A172 (cell line): Measurements from ENCODE around the gene APP. TPM values are rescaled to one million over a fixed set of nuclear protein-coding genes. Genes with fewer than 3 reads are reported as not detected.
"Not testable (repeated sequence)": the region's sequence is repeated elsewhere in the genome, so short reads cannot be mapped to it uniquely, and the experiment has no call there.

Experiments
- DNase-seq: peaks from one replicate; pipeline ENCODE4 v3.0.0-alpha.2; 2015; ENCODE audit warnings: low spot score
- total RNA-seq: library from RNA; depleted of rRNA; stranded (reverse); fragments of >200 nt; shearing (Covaris generic); gene quantifications from 2 replicates; pipeline ENCODE4 v1.2.3, GENCODE V29; 2014

The APP gene
- total RNA-seq, 1 experiment from 2014 or later, result 337 TPM

- no peak for DNase-seq
Observed at GRCh38 chr21:25944082-25944481, 226.5 kb downstream of the APP start.

DNA sequence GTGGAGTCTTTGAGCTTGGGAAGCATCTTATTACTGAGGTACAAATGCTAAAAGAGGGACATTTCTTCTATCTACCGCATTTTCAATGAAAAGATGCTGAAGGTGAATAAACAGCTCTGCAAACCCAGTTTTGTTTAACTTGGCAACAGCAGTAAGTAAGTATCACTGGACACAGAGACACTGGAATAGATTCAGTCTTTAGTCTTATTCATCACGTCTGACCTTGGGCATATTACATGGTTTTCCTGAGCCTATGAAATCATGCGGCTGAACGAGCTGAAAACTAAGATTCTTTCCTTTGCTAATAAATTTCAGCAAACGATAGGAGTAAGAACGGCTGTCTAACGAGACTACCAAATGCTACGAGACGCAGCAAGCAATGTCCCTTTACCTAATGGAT lies 228.4 kb downstream of the APP start:
- DNase-seq, result no peak

- DNase-seq, result no peak
Observed at GRCh38 chr21:25939396-25939761, 231.2 kb downstream of the APP start.

- no peak for DNase-seq
Observed at GRCh38 chr21:25938658-25939395, 231.7 kb downstream of the APP start.

GRCh38 chr21:25936776-25937175 lies 233.8 kb downstream of the APP start:
- peak; percentile 25 for DNase-seq

GRCh38 chr21:25934771-25935224 lies 235.8 kb downstream of the APP start:
- DNase-seq, result peak; percentile 97

DNA sequence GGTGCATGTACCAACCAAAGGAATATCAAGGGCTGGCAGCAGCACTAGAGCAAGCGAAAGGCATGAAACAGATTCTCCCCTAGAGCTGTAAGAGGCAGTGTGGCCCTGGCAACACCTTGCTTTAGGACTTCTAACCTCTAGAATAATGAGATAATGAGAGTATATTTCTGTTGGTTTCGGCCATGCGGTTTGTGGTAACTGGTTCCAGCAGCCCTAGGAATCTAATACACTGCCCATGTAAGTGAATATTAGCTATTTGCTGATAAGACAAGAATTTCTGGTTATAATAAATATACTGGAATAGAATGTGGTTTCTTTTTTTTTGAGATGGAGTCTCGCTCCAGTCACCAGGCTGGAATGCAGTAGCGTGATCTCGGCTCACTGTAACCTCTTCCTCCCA lies 236.4 kb downstream of the APP start:
- no peak for DNase-seq

DNA sequence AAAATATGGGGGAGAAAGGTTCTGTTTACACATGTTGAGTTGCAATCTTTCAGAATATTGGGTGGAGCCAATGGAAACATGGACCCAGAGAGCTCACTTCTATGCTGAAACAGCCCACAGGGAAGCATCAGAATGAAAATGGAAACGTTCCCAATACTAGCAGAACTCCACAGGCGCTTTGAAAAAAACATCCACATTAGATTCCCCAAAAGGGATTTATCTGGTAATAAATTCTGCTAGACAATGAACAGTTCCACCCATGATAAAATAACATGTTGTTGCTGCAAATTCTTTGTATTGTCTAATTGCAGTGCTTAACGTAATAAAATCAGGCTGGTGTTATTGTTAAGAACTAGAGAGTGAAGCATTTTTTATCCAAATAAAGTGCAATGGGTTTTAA lies 238.8 kb downstream of the APP start:
- no peak for DNase-seq

DNA sequence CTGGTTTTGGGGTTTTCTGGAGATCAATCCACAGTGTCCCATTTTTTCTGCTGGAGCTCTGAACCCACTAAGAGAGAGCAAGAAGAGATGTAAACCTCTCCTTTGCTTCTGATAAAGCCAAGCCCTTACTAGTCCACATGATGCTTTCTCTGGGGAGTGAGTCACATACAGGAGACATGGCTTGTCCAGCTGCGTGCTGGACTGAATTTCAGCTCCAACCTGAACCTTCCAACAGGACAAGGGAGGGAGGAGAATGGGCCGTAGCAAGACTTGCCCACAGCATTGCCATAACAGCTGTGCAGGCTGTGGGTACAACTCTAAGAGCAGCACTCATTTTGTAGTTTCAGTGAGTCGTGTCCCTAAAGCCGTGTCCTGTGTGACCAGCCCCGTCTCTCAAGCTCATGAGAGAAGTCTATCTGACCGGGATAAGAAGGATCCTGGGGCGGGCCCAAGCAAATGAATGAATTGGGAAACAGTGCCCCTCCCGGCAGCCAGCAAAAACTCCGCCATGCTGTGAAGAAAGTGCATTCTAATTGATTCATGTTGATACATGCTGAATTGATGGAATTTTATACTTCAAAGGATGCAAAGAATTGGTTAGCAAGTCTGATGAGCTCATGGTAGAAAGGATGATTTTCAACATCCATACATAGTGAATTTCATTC lies 240.6 kb downstream of the APP start:
- DNase-seq, result no peak

DNA sequence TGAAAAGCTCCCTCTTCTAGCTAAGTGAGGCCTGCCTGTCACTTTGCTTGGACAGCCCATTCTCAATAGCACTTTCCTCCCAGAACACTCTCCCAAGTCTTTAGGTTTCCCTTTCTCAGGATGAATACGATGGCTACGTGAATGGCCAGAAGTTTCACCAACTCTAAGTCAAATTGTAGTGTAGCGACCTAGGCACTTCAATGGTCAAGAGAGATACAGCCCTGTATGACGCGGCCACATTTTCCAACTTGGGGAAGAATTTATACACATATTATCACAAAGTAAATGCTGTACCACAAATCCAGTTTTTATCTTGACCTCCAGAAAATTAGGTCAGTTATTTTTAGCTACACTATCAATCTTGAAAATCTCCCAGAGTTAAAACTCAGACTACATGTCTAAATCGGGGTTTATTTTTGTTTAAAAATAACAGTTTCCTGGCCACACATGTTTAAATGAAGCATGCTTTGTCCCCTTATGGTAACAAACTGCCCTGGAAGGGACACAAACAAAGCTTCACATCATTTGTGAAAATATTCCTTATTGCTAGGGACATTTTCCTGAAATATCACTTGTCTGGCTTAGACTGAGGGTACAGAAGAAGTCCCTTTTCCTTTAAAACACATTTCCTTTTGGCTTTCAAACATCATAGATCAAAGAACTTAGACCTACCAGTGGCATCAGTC lies 243.2 kb downstream of the APP start:
- DNase-seq, result no peak

DNA sequence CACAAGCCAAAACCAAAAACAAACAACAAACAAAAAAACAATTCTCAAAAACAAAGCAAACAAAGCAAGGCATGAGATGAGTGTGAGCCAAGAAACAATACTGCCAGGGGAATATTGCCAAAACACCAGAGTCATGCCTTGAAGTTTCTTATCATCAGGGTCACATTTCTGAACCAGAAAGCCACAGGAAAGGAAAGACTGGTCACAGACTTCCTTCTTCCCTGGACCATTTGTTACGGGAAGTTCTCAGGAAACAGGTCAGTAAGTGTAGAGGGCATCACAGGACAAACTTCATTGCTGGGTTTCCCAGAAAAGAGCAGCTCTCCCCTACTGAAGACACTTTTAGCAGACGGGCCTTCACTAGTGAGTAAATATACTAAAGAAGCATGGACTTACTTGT lies 244.6 kb downstream of the APP start:
- peak; percentile 58 for DNase-seq

GRCh38 chr21:25925064-25925800 lies 245.3 kb downstream of the APP start:
- DNase-seq, result no peak

GRCh38 chr21:25918152-25918551 lies 252.4 kb downstream of the APP start:
- DNase-seq, result not testable (repeated sequence)

DNA sequence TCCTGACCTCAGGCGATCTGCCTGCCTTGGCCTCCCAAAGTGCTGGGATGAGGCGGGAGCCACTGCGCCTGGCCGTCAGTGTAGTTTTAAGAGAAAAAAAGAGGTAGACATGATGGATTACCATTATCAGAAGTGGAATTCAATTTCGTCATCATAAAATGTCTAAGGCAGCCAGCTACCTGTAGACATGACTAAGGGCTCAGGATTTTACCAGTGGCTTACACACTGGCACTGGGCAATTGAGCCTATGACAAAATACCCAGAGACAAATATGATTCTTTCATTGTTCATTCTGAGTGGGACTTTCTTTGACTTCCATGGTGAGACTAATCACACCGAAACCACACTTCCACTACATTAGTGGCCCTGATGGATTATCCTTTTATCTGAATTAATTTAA lies 254.3 kb downstream of the APP start:
- no peak for DNase-seq

GRCh38 chr21:25913479-25913878 lies 257.1 kb downstream of the APP start:
- no peak for DNase-seq

- no peak for DNase-seq
Observed at GRCh38 chr21:25912402-25912746, 258.2 kb downstream of the APP start.

DNA sequence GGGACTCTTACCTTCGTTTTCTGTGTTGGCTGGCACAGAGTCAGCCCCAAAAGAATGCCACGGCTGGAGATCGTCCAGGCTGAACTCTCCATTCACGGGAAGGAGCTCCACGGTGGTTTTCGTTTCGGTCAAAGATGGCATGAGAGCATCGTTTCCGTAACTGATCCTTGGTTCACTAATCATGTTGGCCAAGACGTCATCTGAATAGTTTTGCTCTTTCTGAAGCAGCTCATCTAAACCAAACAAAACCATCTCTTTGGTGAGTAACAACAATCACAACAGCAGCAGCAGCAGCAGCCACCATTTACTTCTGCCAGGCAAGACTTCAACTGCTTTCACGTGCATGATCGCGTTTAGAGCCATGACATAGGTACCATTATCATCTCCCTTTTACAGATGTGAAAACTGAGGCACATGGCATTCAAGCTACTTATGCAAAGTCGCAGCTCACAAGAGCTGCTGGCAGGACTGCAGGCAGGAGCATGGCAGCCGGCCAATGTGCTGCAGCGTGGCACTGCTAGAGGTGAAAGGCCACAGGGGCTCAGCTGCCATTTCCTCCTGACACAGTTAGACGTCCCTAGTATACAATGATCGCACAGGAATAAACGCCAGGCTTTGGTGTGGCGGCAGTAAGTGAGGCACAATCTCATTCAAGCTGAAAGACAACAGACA lies 258.7 kb downstream of the APP start:
- no peak for DNase-seq

- no peak for DNase-seq
Observed at GRCh38 chr21:25910809-25911208, 259.8 kb downstream of the APP start.

GRCh38 chr21:25909341-25909740 lies 261.2 kb downstream of the APP start:
- DNase-seq, result no peak

- DNase-seq, result no peak
Observed at GRCh38 chr21:25908495-25908894, 262.1 kb downstream of the APP start.

- no peak for DNase-seq
Observed at GRCh38 chr21:25907573-25908275, 262.8 kb downstream of the APP start.
